ENCODE data around the gene FGR.

FGR gene

DNA sequence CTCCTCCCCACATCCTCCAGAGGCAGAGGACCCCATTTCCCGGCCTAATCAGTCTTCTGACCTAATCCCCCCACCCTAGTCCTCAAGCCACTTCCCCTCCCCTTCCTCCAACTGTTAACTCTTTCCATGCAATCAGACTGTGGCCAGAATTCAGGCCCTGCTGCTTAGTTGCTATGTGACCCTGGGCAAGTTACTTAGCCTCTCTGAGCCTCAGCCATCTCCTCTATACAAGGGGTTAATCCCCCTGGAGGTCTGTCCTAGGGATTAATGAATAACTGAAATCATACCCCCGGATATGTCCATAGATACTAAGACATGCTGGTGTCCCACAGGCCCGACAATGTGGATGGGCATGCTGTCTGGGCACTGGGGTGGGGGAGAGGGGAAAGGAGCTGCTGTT is 49.3 kb downstream of the FGR start:
- DNase-seq: no peak

DNA sequence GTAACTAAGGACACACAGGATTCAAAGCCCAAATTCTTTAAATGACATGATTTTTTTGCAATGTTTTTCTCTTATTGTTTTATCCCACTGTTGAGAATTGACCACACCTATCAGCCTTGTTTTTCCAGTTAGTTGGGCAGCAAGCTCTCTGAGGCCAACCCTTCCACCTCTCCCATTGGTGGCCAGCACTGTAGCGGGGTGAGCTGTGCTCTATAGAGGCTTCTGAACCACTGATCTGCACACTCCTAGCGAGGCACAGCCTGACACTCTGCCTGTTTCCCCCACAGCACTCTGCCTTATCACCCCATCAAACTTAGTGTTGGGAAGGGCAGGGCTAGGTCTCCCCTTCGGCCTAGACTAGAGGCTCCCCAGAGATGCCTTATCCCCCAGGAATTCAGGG is 50.5 kb downstream of the FGR start:
- no peak for DNase-seq

DNA sequence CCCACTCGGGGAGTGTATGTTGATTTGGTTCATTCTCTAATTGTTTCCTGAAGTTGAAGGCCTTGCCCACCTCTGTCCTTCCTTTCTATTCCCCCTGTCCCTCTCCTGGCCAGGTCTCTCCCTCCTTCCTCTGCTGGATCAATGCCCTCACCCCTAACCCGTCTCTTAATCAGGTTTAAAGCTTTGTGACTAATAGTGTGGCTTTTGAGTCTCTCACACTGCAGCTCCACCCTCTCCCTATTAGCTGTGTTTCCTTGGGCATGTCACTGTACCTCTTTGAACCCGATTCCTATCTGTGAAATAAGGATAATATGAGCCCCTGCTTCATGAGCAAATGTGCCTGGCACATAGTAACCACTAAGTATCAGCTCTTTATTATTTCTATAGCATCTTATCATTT is 51.5 kb downstream of the FGR start:
- DNase-seq: no peak

DNA sequence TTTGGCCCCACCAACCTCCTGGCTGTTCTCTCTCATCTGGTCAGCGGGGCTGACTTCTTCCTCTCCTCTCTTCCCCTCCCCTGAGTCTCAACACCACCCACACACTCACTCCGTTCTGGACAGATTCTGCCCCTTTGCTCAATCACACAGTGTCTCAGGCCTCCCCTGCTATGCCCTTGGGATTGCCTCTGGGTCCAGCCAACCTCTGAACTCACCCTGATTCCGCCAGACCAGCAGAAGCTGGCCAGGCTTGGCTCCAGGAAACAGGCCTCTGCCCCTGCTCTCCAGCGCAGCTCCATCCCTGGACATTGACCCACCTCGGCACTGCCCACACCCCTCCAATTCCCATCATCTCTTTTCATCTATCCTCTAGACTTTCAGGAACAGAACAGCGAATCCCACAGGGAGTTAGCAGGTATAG is 53.2 kb downstream of the FGR start:
- no peak for DNase-seq

DNA sequence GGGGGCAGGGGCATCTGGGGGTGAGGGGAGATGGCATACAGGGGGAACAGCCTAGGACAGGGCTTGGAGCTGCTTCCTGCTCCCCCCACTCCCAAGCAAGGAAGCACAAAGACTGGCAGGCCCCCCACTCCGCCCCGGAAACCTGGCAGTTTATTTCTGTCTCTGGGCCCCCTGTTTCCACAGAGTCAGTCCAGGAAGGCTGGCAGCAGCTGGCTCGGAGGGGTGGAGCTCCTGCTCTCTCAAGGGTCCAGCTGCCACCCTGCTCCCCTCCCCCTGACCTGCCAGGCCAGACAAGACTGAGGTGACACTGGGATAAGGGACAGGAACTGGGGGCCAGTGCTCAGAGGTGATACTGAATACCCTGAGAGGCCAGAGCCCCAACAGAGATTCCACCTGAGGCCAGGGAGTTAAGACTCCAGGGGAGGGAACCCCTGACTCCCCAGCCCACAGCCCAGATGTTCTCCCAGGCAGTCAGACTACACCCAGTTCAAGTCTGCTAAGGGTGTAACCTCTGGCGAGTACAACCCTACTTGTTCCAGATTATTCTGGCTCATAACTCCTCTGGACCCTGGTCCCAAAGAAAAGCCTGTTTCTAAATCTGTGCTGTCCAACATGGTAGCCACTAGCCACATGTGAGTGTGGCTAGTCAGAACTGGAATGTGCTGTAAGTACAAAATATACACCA is 57.3 kb downstream of the FGR start:
- DNase-seq: no peak

DNA sequence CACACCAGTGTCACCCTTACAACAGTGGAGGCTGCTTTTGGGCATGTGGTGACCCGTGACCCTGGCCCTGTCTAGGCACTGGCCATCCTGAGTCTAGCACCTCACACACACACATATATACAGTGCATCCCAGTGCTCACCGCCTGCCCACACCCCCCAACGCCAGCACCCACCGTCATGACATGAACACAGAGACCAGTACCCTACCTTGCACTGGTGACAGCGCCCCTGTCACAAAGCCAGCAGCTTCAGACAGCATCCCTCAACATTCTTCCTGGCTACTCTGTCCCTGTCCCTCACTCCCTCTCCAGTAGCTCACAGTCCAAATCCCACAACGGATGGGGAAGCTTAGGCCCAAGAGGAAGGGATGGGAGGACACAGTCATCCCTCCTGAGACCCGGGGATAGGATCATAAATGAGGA is 58.2 kb downstream of the FGR start:
- DNase-seq: no peak

DNA sequence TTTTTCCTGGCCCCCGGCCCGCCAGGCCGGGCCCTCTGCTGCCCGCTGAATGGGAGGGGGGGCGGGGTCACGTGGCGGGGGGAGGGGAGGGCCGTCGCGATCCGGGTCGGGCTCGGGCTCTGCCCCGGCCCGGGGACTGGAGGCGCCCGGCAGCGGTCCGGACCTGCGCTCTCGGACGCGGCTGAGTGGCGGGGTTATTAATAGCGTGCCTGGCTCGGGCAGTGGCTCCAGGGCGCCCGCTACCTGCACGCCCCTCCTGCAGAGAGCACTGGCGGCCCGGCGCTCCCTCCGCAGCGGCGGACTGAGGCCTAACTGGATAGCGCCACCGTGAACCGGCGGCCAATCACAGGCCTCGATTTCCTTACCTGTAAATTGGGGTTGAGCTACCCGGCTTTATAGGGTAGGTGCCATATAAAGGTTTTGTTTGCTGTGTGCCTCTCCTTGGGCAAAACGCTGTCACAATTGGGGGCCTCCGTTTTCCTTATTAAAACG is 59.1 kb downstream of the FGR start:
- peak; percentile 25 to 89 for DNase-seq

DNA sequence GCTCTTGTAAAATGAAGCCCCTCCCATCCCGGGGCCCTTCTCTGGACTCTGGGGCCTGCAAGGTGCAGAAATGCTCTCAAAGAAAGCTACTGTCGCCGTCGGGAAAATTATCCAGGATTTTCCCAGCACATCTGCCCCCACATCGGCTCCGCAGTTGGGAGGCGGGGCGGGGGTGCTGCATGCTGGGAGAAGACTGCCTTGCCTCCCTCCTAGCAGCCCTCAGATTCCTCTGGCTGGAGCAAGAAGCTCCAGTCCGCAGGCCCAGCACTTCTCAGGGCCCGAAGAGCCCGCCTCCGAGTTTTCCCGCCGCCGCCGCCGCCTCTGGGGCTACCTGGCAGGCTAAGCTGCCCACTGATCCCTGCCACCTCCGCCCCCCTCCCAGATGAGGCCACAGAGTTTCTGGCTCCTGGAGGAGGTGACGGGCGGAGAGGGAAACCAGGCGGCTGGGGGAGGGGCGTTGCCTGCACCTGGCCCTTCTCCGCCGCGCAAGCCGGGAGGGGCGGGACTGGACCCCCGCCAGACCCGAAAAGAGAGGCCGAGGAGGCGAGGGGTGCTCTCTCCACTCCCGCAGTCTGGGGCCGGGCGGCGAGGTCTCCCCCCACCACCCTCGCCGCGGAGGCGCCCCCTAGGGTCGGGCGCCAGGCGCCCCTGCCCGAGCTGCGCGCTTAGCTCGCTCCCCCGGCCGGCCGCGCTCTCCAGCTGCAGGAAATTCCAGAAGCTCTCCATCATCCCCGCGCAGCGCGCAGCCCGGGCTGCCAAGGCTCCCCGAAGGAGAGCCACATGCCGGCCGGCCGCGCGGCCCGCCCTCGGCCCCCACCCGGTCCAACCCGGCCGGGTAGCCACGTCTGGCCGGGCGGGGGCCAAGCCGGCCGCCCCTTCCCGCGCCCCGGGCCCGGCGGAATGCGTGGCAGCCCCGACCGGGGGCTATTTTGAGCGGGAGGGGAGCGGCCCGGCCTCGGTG is 59.8 kb downstream of the FGR start:
- DNase-seq: peak; percentile 37 to 82

DNA sequence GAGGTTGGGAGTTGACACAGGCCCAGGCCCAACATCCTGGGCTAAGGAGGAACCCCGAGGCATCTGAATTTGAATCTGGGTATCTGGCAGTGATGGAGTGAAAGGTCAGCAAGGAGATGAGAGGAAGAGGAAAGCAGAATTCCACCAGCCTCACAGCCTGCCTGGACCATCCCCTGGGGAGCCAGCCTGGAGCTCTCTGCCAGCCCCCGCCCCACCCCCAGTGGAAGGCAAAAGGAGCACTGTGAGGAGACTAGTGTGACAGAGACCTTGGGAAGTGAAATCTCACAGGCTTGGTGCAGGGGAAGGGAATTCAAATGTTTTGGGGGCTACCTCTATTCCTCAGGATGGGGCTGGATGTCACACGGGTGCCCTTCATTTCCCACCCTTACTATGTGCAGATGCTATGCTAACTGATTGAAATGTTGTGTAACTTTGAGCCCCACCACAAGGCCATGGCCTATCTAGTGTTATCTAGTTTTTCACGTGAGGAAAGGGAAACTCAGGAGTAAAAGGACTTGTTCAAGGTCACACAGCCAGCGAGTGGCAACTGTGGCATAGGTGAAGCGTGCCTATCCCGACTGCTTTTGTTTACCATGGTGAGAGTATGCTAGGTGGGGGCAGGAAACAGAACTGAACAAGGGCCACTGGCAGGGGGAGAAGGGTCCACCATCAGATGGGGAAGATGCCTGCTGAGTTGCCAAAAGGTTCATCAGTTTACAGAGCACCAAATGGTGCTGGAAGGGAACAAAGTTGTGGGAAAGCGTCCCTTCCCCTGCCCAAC is 60.8 kb downstream of the FGR start:
- DNase-seq: no peak

DNA sequence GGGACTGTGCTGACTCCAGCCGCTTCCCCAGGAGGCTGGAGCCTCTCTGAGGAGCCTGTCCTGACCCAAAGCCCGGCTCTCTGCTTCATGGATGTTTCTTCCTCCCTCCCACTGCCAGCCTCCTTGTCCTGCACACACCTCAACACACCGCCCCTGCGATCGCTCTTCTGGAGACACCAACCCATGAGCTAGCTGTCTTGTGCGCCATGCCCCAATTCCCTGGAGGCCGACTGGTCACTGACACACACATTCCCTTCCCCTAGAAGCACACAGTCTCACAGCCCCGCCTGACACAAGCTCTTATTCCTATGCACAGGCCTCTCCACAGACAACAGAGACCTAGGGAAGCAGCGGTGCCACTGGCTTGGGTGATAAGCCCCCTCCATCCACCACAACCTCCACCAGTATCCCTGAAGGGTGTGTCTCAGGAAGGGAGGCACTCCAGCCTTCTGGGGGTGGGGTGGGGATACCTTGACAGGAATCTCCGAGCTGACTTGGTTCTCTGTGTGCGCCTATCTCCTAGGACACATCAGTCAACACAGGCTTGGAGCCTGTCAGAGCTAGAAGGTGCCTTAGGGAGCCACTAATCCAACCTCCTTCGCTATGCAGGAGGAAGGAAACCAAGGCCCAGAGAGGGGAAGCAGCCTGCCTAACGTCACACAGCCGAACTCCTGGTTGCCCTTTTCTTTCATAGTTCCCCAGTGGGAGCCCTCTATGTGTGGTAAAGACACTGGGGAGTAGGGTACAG is 62.1 kb downstream of the FGR start:
- DNase-seq: peak; percentile 13 to 65

DNA sequence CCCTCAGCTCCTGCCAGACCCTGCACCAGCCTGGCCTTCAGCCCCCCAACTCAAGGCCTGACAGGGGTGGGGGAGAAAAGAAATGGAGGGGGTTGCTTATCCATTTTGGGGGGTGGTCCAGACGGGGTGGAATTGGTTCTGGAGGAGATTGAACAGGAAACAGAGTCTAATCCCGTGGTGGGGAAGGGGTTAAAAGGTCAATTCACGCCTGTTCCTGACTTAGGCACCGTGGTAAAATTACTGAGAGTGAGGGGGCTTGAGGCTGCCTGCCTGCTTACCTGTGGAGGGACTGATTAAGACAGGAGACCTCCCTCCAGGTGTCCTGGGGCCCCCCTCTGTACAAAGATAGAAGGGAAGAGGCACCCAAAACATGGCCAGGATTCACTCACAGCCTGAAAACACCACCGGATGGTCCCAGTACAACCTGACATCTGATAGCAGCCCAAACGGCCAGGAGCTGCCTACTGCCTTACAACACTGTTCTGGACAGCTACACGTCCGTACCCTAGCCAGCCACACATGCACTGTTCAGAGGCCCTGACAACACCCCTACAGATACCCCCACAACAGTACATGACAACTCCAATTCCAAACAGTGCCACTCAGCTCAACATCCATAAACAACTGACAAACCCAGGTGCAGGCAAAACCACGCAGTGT is 62.8 kb downstream of the FGR start:
- peak in 1 of 2 experiments; percentile 30 for DNase-seq

DNA sequence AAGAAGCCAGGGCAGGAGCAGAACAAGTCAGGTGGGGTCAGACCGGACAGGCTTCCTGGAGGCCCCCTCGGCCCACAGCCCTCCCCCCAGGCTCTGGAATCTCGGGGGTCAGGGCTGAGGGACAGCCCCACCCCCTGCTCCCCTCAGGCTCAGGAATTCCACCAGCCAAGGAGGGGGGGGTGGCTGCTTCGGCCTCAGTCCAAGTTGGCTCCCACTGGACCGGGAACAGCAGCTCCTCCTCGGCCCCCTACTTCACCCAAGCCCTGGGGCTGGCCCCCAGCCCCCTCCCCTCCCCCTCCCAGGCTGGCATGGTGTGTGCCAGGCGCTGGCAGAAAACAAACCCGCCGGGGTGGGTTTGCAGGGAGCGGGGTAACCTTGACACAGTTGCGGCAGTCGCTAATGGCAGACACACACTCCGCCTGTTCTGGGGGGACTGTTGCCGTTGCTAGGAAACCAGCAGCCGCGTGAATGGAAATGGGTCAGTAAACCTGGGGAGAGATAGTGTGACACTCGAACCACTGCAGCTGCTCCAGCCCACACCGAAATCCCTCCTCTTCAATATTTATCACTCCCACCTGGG is 63.5 kb downstream of the FGR start:
- peak in 1 of 2 experiments; percentile 22 for DNase-seq

DNA sequence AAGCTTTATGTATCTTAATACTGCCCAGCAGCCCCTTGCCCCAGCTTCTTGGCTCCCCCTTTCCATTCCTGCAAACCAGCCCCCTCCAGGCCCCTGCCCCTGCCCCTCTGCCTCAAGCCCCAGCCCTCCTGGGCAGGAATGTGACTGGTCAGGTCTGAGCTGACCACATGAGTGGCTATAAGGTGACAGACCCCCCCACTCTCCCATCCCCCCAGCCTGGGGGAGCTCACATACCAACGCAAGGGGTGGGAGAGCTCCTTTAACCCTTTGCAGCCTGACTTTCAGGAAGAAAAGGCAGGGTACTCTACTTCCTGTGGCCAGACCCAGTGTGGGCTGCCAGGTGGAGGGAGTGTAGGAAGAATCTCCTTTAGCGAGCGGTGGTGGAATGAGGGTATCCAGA is 64.2 kb downstream of the FGR start:
- DNase-seq: no peak

DNA sequence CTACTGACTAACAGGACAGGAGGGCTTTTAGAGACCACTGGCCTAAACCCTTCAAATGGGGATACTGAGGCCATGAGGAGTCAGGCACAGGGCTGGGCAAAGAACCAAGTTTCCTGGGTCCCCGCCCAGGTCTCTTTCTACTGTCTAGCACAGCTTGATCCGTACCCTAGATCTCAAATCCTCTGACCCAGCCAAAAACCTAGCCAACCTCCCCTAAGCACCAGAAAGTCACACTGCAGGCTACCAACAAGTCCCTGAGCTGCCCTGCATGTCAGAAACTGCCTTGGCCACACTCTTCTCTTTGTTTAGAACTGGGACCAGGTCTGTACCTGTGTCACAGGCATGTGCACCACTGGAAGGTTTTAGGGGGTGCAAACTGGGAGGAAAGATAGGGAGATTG is 64.6 kb downstream of the FGR start:
- no peak for DNase-seq

DNA sequence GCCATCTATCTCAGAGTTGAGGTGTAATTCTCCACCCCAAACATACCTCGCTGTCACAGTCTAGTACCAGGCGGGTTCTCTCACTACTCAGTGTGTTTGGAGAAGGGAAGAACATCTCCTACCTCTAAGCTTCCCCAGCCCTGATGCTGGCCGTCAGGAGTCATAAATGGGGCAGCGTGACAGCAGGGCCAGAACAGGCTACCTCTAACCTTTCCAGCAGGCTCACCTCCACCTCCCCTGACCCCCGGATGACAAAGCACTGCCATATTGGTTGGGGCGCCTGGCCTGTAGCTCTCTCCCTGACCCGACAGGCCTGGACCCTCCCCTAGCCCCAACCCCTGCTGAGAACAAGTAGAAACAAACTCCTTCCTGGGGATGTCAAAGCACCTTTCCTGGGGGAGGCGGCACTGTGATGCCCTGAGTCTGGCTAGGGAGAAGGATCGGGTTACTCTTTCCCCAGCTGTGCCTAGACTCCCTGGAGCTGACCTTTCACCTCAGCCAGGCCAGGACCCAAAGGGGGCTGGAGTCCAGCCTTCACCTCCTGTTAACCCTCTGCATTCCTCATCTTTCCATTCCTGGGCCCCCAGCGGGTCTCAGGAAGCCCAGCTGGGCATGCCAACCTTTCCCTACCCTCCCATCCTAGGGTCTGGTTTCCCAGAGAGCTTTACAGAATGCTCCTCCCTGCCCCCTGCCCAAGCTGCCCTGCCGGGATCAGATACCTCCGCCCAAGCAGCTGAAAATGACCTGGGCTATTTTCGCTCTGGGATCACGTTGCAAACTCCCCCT is 65.3 kb downstream of the FGR start:
- no peak for DNase-seq

DNA sequence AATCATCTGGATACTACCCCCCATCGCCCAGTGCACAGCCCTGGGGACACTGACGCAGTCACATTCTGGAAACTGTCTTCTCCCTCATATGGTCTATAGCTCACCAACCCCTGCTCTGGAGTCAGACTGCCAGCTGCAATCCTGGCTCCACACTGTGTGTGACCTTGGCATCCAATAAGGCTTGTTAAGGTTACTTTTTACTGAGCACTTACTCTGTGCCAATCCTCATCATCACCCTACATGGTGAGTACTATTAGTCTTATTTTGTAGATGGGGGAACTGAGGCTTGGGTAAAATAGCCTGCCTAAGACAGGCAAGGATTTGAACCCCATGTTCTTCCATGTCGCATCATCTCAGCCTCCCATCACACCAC is 65.9 kb downstream of the FGR start:
- DNase-seq: no peak

DNA sequence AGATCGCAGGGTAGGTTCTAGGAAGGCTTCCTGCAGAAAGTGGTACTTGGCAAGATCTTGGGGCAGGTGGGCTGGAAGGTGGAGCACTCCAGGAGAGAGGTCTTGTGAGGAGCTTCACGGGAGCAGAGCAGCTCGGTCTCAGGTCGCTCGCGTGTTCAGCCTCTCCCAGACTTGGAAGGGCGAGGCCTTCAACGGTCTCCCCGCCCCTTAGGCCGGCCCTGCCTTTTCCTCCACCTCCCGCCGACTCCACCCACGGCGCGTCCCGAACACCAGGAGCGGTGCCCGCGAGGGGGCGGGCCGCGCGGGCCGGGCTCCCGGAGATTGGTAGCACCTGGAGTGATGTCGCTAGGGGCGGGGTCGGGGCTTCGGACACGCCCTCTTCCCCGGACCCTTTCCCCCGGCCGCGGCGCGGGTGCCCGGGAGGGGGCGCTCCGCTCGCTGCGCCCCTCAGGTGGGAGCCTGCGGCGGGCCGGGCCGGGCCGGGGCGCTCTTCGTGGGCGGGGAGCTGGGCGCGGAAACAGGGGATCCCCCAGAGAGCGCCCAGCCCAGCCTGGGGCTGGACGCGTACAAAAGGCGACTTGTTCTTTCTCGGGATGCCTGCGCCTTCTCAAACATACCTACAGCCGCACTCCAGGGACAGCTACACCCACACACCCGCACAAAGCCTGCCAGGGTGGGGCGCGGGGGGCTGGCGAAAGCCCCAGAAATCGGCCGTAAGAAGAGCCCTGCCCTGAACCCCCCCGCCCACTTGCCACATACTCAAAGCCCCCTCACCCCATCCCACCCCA is 66.5 kb downstream of the FGR start:
- DNase-seq: peak; percentile 89 to 98

DNA sequence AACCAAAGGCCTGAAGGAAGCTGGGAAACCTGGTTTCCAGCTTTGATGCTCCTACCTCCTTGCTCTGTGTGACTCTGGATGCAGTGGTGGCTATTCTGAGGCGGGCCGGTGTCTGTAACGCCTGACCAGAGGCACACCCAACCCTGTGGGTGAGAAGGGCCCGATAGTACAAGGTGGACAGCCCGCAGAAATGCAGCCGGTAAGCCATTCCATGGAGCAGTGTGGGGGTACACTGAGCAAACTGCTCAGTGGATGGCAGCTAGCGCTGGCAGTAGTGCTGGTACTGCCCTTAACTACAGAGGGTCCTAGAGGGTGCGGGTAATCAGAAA is 67.0 kb downstream of the FGR start:
- no peak for DNase-seq

DNA sequence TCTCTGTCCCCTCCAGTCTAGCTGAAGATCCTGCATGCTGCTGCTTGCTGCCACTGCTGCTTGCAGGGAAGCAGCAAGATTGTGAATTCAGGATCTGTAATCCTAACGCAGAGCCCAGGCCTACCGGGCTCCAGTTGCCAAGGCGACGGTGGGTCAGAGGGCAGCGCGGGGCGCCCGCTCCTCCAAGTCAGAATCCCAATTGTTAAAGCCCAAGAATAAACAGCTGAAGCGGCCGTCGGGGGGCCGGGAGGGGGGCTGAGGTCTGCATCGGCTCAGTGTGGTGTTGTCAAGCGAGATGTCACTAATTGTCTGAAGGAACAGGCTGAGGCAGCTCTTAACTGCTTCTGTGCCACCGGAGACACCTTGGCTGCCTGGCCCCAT is 67.8 kb downstream of the FGR start:
- no peak for DNase-seq
